T follicular helper cell (primary cell): ENCODE data around the gene SMIM44.
"Not testable (repeated sequence)": the region's sequence is repeated elsewhere in the genome, so short reads cannot be mapped to it uniquely, and the experiment has no call there.

Source experiments
- DNase-seq: peaks from one replicate; pipeline ENCODE4 v3.0.0-alpha.2; 2020; ENCODE audit warnings: low read depth
- total RNA-seq, 2 experiments: gene quantifications; one replicate each; lab custom pipeline; 2026; lab: John Stamatoyannopoulos, UW

The SMIM44 gene
- 0 reads per million in 2 experiments for total RNA-seq

- DNase-seq = no peak
Observed at GRCh38 chr19:3483226-3483628, at the start of gene SMIM44. Gene SMIM44, minus strand, starts transcription at chr19:3483441. Its CDS starts 38 bp downstream, at chr19:3483403.

DNA sequence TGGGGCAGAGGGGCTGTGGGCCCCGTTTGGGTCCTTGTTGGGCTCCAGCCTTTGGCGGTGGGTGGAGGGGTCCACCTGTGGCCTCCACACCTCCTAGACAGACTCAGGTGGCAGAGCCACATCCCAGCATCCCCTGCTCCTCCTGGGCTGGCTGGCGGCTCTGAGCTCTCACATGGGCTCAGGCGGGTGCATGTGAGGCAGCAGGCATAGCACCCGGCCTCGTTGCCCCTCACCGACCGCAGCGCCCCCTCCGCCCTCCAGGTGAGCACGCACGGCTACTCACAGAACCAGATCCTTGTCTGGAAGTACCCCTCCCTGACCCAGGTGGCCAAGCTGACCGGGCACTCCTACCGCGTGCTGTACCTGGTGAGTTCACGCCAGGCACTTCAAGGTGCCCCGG, 49.8 kb upstream of the SMIM44 start:
- DNase-seq = no peak

DNA sequence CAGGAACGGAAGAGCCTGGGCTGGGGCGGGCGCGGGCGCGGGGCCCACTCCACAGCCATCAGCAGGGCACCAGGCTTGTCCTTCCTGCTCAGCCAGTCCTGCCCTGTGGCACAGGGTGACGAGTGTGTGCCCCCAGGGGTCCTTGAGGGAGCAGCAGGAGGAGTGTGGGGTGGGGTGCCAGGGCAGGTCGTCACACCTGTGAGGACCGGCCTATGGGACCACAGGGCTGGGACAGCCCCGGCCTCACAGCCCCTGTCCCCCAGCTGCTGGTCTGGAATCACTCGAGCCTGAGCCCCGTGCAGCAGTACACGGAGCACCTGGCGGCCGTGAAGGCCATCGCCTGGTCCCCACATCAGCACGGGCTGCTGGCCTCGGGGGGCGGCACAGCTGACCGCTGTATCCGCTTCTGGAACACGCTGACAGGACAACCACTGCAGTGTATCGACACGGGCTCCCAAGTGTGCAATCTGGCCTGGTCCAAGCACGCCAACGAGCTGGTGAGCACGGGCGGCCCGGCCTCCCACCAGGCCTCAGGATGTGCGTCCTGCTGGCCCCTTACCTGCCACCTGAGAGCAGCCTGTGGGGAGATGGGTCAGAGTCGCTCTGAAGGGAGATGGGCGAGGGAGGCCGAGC, 49.0 kb upstream of the SMIM44 start:
- DNase-seq = no peak

- no peak for DNase-seq
Observed at GRCh38 chr19:3531716-3532115, 48.5 kb upstream of the SMIM44 start.

- no peak for DNase-seq
Observed at GRCh38 chr19:3530389-3530788, 47.1 kb upstream of the SMIM44 start.

DNA sequence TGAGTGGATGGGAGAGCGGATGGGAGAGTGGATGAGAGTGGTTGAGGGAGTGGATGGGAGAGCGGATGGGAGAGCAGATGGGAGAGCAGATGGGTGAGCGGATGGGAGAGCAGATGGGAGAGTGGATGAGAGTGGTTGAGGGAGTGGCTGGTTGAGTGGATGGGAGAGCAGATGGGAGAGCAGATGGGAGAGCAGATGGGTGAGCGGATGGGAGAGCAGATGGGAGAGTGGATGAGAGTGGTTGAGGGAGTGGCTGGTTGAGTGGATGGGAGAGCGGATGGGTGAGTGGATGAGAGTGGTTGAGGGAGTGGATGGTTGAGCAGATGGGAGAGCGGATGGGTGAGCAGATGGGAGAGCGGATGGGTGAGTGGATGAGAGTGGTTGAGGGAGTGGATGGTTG, 46.1 kb upstream of the SMIM44 start:
- not testable (repeated sequence) for DNase-seq

DNA sequence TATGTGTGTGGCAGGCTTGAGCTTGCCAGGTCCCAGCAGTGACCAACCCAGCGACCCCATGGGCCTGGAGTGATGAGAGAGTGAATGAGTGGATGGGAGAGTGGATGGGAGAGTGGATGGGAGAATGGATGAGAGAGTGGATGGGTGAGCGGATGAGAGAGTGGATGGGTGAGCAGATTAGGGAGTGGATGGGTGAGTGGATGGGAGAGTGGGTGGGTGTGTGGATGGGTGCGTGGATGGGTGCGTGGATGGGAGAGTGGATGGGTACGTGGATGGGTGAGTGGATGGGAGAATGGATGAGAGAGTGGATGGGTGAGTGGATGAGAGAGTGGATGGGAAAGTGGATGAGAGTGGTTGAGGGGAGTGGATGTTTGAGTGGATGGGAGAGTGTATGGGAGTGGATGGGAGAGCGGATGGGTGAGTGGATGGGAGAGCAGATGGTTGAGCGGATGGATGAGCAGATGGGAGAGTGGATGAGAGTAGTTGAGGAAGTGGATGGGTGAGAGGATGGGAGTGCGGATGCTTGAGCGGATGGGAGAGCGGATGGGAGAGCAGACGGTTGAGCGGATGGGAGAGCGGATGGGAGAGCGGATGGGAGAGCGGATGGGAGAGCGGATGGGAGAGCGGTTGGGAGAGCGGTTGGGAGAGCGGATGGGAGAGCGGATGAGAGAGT, 45.4 kb upstream of the SMIM44 start:
- no peak for DNase-seq

- no peak for DNase-seq
Observed at GRCh38 chr19:3528080-3528479, 44.8 kb upstream of the SMIM44 start.

- no peak for DNase-seq
Observed at GRCh38 chr19:3527238-3527910, 44.1 kb upstream of the SMIM44 start.

GRCh38 chr19:3526507-3527237, 43.4 kb upstream of the SMIM44 start:
- no peak for DNase-seq

GRCh38 chr19:3524904-3525451, 41.7 kb upstream of the SMIM44 start:
- DNase-seq = no peak

DNA sequence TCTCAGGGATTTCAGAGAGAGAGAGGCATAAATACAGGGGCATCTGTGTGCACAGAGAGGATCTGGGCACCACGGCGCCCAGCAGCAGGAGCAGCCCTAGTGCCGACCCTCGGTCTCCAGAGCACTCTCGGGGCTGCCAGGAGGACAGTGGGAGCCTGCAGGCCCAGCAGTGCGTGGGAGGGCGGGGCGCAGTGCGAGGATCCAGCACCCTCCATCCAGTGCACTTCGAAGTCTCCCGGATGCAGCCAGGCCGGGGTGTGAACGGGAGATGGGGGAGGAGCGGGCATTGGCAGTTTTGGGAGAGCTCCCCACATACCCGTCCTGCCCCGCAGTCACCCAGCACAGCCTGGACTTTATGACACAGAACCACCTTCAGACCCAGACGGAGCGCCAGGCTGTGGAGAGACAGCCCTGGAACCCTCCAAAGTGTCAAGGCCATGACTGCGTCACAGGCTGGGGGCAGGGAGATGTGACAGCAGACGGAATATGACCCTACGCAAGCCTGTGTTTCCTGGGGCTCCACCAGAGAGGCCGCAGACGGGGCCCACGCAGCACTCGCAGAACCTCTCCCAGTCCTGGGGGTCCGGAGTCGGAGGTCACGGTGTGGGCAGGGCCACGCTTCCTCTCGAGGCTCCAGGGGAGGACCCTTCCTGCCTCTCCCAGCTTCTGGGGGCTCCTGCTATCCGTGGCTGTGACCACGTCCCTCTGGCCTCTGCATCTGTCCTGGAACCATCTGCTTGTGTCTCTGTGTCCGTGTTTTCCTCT, 41.0 kb upstream of the SMIM44 start:
- no peak for DNase-seq

GRCh38 chr19:3523361-3524077, 40.3 kb upstream of the SMIM44 start:
- DNase-seq = no peak

DNA sequence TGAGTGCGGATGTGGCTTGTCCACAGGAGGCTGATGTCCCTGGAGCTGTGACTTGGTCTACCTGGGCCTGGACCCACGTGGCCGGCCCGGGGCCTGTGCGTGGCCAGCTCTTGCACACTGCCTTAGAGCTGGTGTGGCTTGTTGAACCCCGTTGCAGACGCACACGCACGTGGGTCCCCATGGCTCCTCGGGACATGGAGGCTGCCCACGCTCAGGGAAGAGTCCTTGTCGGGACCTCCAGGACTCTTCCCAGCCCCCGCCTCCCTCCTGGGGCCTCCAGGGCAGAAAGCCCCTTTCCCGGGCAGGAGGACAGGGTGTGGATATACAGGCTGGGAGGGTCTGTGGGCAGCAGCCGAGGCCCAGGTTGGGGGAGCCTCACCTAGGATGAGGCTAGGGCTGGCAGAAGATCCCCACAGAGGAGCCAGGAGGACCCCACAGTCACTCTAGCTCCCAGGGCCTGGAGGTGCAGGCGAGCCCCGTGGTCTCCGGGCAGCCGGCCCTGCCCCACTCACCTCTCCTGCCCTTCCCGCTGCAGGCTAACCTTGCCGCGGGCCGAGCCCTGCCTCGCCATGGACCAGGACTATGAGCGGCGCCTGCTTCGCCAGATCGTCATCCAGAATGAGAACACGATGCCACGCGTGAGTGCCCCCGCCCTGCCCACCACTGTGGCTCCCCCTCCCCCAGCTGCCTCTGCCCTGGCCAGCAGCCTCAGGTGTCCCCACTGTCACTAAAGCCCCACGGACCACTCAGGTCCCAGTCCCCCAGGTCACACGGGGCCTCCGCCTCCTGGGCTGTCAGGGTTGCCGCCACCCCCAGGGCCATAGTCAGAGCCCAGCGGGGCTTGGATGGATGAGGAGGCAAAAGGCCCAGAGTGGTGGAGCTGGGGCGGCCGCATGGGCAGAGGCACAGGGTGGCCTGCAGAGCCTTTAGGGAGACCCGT, 39.5 kb upstream of the SMIM44 start:
- no peak for DNase-seq

DNA sequence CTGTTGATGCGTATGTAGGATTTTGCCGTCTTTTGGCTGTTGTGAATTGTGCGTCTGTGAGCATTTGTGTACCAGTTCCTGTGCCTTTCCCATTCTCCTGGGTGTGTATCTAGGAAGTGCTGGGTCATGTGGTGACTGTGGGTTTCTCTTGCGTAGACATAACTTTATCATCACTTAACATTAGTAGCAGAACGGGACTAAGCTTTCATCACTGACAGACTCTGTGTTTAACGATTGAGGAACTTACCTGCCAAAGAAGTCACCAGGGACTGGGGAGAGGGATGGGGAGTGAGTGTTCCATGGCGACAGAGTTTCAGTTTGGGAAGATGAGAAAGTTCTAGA, 37.8 kb upstream of the SMIM44 start:
- DNase-seq = no peak

DNA sequence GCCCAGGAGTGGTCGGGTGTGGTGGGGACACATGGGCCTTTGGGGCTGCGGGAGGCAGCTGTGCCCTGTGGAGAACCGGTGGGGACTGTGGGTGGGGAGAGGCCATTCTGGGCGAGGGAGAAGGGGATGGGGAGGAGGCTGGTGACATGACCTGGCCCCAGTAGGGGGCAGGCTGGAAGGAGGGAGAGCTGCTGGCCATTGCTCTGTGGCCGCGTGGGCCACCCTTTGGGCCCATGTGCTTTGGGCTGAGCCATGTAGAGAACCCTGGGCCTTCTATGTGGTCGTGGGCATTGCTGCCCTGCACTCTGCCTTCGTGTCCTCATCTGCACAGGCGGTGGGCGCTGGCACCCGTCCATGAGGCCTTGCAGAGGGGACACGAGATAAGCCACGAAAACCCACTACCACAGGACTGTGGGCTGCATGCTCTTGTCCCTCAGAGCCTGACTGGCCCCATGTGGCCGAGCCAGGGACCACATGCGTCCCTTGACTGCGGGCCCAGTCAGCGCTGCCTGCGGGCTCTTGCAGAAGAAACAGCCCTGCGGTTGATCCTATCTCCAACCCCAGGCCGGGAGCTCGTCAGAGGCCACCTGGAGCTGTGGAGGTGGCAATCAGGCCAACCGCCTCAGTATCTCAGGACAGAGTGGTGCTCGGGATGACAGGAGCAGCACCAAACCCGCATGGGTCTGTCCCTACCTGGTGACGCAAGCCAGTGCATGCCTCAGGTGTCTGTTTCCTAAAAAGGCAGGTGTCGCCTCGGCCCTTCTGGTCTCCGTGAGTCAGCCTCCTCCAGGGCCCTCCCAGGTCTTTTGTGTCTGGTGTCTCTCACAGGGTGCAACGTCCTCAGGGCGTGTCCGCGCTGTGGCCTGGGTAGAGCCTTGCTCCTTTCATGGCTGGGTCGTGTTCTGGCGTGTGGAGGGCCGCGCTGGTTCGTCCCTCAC, 37.2 kb upstream of the SMIM44 start:
- DNase-seq = no peak

GRCh38 chr19:3519126-3519525, 35.9 kb upstream of the SMIM44 start:
- DNase-seq = no peak

DNA sequence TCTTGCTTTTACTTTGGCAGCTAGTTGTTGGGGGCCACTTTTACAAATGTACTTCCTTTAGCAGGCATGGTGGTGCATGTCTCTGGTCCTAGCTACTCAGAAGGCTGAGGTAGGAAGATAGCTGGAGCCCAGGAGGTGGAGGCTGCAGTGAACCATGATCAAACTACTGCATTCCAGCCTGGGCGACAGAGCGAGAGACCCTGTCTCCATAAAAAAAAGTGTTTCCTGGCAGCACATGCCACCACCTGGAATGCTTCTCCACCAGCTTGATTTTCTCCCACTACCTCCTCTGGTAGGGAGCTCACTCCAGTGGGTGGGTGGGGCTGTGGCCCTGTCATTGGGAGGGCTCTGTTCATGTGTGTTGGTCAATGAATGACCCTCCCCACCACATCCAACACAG, 35.4 kb upstream of the SMIM44 start:
- DNase-seq = no peak

DNA sequence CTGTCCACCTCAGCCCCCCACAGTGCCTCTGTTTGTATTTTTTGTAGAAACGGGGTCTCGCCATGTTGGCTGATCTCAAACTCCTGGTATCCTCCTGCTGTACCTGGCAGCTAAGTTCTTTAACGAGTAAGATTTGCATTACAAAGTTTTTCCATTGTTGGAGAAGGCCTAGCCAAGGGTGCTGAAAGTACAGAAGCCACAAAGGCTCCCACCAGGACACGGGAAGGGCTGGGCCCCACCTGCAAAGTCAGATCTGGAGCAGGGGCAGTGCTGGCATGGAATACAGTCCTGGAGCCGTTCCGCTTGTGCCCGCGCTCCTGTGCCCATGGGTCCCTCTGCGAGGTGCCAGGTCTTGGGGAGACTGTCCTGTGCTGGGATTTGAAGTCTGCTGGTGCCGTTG, 35.0 kb upstream of the SMIM44 start:
- no peak for DNase-seq
